GM21723 (cell line): Measurements from ENCODE around the gene GJC2.
A peak's percentile ranks its signal among the peaks of the same experiment; 100 is the strongest.

Experiments
- ATAC-seq: cut with Tn5 transposase; IDR thresholded peaks from one replicate; pipeline ENCODE4 v1.9.1; 2021; ENCODE audit warnings: mild to moderate bottlenecking, moderate library complexity; ENCODE audit not compliant: unreplicated experiment

Gene GJC2

GRCh38 chr1:228112617-228113016 is 37.1 kb upstream of the GJC2 start:
- ATAC-seq = no peak

GRCh38 chr1:228114827-228115226 is 34.9 kb upstream of the GJC2 start:
- ATAC-seq = no peak

- ATAC-seq = no peak
Measured at GRCh38 chr1:228117335-228117734, 32.4 kb upstream of the GJC2 start.

- no peak for ATAC-seq
Measured at GRCh38 chr1:228118040-228118439, 31.7 kb upstream of the GJC2 start.

- ATAC-seq = no peak
Measured at GRCh38 chr1:228120351-228120750, 29.4 kb upstream of the GJC2 start.

GRCh38 chr1:228120857-228121489 is 28.8 kb upstream of the GJC2 start:
- no peak for ATAC-seq

- no peak for ATAC-seq
Measured at GRCh38 chr1:228122921-228123441, 26.7 kb upstream of the GJC2 start.

GRCh38 chr1:228123505-228123904 is 26.2 kb upstream of the GJC2 start:
- ATAC-seq = no peak

- no peak for ATAC-seq
Measured at GRCh38 chr1:228125185-228125584, 24.5 kb upstream of the GJC2 start.

- no peak for ATAC-seq
Measured at GRCh38 chr1:228131766-228132165, 18.0 kb upstream of the GJC2 start.

GRCh38 chr1:228134591-228134990 is 15.1 kb upstream of the GJC2 start:
- no peak for ATAC-seq

GRCh38 chr1:228136901-228137300 is 12.8 kb upstream of the GJC2 start:
- no peak for ATAC-seq

GRCh38 chr1:228139406-228139930 is 10.3 kb upstream of the GJC2 start:
- ATAC-seq = no peak

GRCh38 chr1:228139931-228140723 is 9.6 kb upstream of the GJC2 start, which contains the start of gene GUK1:
TSS of gene GUK1 (plus strand) at chr1:228140279. CDS start at chr1:228140303, 24 bp downstream.
- ATAC-seq = peak; percentile 90

GRCh38 chr1:228140724-228141225 is 9.0 kb upstream of the GJC2 start:
- ATAC-seq = no peak

- no peak for ATAC-seq
Measured at GRCh38 chr1:228141226-228142044, 8.3 kb upstream of the GJC2 start.

- no peak for ATAC-seq
Measured at GRCh38 chr1:228142155-228142691, 7.5 kb upstream of the GJC2 start.

- no peak for ATAC-seq
Measured at GRCh38 chr1:228142701-228143136, 7.0 kb upstream of the GJC2 start.

GRCh38 chr1:228143480-228144192 is 6.1 kb upstream of the GJC2 start:
- ATAC-seq = no peak
